ENCODE measurements around the gene PAPOLB. TPM values are rescaled to one million over a fixed set of nuclear protein-coding genes. Genes with fewer than 3 reads are reported as not detected.

Gene PAPOLB
- total RNA-seq, 1 donor: 0.18 TPM

- H3K4me3 ChIP-seq (ENCODE audit: low read depth, low read length): no peak overlapping the region
- DNase-seq (ENCODE audit: low read depth): no peak
- no peak for TF ChIP-seq CTCF (IDR thresholded peaks at IDR 0.05; ENCODE audit: insufficient read depth, low read length)
Measured at GRCh38 chr7:4868493-4868892, 6.7 kb upstream of the PAPOLB start.

GRCh38 chr7:4866528-4867496, 5.0 kb upstream of the PAPOLB start:
- TF ChIP-seq CTCF (IDR thresholded peaks at IDR 0.05; ENCODE audit: insufficient read depth, low read length): no peak
- no peak for DNase-seq (ENCODE audit: low read depth)
- no peak overlapping the region for H3K4me3 ChIP-seq (ENCODE audit: low read depth, low read length)

GRCh38 chr7:4862156-4862555, 326 bp upstream of the PAPOLB start:
- TF ChIP-seq CTCF (IDR thresholded peaks at IDR 0.05; ENCODE audit: insufficient read depth, low read length): no peak
- H3K4me3 ChIP-seq (ENCODE audit: low read depth, low read length): no peak overlapping the region
- DNase-seq (ENCODE audit: low read depth): no peak

GRCh38 chr7:4861227-4861626, 603 bp downstream of the PAPOLB start:
- no peak for TF ChIP-seq CTCF (IDR thresholded peaks at IDR 0.05; ENCODE audit: insufficient read depth, low read length)
- DNase-seq (ENCODE audit: low read depth): no peak
- H3K4me3 ChIP-seq (ENCODE audit: low read depth, low read length): no peak overlapping the region

- TF ChIP-seq CTCF (IDR thresholded peaks at IDR 0.05; ENCODE audit: insufficient read depth, low read length): no peak
- DNase-seq (ENCODE audit: low read depth): no peak
Measured at GRCh38 chr7:4857189-4857588, 4.6 kb downstream of the PAPOLB start.

GRCh38 chr7:4856336-4857057, 5.3 kb downstream of the PAPOLB start:
- H3K4me3 ChIP-seq (ENCODE audit: low read depth, low read length): no peak overlapping the region
- DNase-seq (ENCODE audit: low read depth): no peak
- no peak for TF ChIP-seq CTCF (IDR thresholded peaks at IDR 0.05; ENCODE audit: insufficient read depth, low read length)

More at GRCh38 chr7:4857189-4857588, 4.6 kb downstream of the PAPOLB start:
- H3K4me3 ChIP-seq (ENCODE audit: low read depth, low read length): no peak overlapping the region
